Panc1 (cell line): ENCODE results near the gene TEX13D.

Experiments used
- POLR2AphosphoS5 ChIP-seq: IDR thresholded peaks from 2 replicates; pipeline ENCODE4 v1.6.1; 2012; ENCODE audit warnings: mild to moderate bottlenecking, low read depth, low read length, moderate library complexity
- SIN3A ChIP-seq: IDR thresholded peaks from 2 replicates; pipeline ENCODE4 v1.6.1; 2012; ENCODE audit warnings: low read depth, mild to moderate bottlenecking, low read length, moderate library complexity, borderline replicate concordance; ENCODE audit not compliant: insufficient read depth
- TCF7L2 ChIP-seq: IDR thresholded peaks from 2 replicates; pipeline ENCODE4 v1.6.1; 2011; ENCODE audit warnings: mild to moderate bottlenecking, low read depth, low read length, inconsistent platforms
- TF ChIP-seq, protein P1 (sequence below): fragments of 450-650 bp; IDR thresholded peaks from 2 replicates; pipeline ENCODE4 v1.5.1; 2017; ENCODE audit warnings: mild to moderate bottlenecking
- TF ChIP-seq, protein P2 (sequence below), 2 experiments: IDR thresholded peaks; 2 replicates each; pipeline ENCODE4 v1.6.1; 2011 to 2012; ENCODE audit warnings: low read depth in 2 of 2, control low read depth in 1 of 2, low read length in 1 of 2, mild to moderate bottlenecking in 1 of 2, moderate library complexity in 1 of 2; ENCODE audit not compliant: insufficient read depth in 1 of 2

DNA sequence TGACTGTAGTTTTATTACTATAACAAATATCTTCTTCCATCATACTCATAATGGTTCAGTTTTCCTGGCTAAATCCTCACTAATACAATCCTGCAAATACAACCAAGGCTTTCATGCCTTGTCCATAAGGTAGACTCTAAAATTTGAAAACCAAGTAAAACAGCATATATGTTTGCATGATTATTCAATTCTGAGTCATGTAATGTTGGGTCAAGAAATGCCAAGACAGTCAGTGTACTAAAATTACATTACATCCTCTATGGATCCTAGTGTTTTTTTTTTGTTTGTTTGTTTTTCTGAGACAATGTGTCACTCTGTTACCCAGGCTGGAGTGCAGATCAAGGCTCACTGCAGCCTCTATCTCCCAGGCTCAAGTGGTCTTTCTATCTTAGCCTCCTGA lies 38.6 kb upstream of the TEX13D start:
- TF ChIP-seq, protein P1, sequence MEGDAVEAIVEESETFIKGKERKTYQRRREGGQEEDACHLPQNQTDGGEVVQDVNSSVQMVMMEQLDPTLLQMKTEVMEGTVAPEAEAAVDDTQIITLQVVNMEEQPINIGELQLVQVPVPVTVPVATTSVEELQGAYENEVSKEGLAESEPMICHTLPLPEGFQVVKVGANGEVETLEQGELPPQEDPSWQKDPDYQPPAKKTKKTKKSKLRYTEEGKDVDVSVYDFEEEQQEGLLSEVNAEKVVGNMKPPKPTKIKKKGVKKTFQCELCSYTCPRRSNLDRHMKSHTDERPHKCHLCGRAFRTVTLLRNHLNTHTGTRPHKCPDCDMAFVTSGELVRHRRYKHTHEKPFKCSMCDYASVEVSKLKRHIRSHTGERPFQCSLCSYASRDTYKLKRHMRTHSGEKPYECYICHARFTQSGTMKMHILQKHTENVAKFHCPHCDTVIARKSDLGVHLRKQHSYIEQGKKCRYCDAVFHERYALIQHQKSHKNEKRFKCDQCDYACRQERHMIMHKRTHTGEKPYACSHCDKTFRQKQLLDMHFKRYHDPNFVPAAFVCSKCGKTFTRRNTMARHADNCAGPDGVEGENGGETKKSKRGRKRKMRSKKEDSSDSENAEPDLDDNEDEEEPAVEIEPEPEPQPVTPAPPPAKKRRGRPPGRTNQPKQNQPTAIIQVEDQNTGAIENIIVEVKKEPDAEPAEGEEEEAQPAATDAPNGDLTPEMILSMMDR = no peak
- TF ChIP-seq SIN3A = no peak
- TF ChIP-seq POLR2AphosphoS5 = no peak
- TF ChIP-seq, protein P2, sequence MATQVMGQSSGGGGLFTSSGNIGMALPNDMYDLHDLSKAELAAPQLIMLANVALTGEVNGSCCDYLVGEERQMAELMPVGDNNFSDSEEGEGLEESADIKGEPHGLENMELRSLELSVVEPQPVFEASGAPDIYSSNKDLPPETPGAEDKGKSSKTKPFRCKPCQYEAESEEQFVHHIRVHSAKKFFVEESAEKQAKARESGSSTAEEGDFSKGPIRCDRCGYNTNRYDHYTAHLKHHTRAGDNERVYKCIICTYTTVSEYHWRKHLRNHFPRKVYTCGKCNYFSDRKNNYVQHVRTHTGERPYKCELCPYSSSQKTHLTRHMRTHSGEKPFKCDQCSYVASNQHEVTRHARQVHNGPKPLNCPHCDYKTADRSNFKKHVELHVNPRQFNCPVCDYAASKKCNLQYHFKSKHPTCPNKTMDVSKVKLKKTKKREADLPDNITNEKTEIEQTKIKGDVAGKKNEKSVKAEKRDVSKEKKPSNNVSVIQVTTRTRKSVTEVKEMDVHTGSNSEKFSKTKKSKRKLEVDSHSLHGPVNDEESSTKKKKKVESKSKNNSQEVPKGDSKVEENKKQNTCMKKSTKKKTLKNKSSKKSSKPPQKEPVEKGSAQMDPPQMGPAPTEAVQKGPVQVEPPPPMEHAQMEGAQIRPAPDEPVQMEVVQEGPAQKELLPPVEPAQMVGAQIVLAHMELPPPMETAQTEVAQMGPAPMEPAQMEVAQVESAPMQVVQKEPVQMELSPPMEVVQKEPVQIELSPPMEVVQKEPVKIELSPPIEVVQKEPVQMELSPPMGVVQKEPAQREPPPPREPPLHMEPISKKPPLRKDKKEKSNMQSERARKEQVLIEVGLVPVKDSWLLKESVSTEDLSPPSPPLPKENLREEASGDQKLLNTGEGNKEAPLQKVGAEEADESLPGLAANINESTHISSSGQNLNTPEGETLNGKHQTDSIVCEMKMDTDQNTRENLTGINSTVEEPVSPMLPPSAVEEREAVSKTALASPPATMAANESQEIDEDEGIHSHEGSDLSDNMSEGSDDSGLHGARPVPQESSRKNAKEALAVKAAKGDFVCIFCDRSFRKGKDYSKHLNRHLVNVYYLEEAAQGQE (IDR thresholded peaks at IDR 0.05; ENCODE audit: insufficient read depth in 1 of 2, low read depth in 2 of 2, low read length in 1 of 2) = no peak
- no peak for TF ChIP-seq TCF7L2
